ENCODE measurements around the gene NELFE.

NELFE gene

DNA sequence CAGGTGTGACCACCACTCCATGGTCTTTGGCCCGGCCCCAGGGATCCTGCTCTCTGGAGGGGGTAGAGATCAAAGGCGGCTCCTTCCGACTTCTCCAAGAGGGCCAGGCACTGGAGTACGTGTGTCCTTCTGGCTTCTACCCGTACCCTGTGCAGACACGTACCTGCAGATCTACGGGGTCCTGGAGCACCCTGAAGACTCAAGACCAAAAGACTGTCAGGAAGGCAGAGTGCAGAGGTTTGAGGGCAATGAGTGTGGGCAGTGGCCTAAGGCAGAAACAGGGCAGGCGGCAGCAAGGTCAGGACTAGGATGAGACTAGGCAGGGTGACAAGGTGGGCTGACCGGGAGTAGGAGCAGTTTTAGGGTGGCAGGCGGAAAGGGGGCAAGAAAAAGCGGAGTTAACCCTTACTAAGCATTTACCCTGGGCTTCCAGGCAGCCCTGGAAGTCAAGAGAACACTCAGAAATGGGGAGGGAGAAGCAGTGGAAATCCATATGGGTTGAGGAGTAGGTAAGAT is 12.3 kb downstream of the NELFE start:
- H3K27ac ChIP-seq = no peak overlapping the region

DNA sequence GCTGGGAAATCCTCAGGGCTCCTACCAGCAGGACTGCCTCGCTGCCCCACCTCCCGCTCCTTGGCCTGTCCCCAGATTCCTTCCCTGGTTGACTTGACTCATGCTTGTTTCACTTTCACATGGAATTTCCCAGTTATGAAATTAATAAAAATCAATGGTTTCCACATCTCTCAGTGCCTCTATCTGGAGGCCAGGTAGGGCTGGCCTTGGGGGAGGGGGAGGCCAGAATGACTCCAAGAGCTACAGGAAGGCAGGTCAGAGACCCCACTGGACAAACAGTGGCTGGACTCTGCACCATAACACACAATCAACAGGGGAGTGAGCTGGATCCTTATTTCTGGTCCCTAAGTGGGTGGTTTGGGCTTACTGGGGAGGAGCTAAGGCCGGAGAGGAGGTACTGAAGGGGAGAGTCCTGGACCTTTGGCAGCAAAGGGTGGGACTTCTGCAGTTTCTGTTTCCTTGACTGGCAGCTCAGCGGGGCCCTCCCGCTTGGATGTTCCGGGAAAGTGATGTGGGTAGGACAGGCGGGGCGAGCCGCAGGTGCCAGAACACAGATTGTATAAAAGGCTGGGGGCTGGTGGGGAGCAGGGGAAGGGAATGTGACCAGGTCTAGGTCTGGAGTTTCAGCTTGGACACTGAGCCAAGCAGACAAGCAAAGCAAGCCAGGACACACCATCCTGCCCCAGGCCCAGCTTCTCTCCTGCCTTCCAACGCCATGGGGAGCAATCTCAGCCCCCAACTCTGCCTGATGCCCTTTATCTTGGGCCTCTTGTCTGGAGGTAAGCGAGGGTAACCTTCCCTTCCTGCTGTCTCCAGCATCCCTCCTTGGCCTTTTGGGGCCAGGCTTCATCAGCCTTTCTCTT is 13.0 kb downstream of the NELFE start, which contains the start of gene CFB:
CFB (plus strand) TSS at position 589 of the 863 bp plus-strand sequence; CDS start at position 716, 127 bp downstream.
- H3K27ac ChIP-seq = no peak within 1 kb of the TSS

More for the DNA sequence above, 12.3 kb downstream of the NELFE start:
- TF ChIP-seq, protein P1, sequence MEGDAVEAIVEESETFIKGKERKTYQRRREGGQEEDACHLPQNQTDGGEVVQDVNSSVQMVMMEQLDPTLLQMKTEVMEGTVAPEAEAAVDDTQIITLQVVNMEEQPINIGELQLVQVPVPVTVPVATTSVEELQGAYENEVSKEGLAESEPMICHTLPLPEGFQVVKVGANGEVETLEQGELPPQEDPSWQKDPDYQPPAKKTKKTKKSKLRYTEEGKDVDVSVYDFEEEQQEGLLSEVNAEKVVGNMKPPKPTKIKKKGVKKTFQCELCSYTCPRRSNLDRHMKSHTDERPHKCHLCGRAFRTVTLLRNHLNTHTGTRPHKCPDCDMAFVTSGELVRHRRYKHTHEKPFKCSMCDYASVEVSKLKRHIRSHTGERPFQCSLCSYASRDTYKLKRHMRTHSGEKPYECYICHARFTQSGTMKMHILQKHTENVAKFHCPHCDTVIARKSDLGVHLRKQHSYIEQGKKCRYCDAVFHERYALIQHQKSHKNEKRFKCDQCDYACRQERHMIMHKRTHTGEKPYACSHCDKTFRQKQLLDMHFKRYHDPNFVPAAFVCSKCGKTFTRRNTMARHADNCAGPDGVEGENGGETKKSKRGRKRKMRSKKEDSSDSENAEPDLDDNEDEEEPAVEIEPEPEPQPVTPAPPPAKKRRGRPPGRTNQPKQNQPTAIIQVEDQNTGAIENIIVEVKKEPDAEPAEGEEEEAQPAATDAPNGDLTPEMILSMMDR (conservative IDR thresholded peaks at IDR 0.05) = no peak

GRCh38 chr6:31945154-31945506 is 13.6 kb downstream of the NELFE start:
- no peak for TF ChIP-seq ZFX (IDR thresholded peaks at IDR 0.05)
- TF ChIP-seq, protein P1 (conservative IDR thresholded peaks at IDR 0.05) = no peak
- no peak overlapping the region for H3K27ac ChIP-seq

More for the DNA sequence above, 13.0 kb downstream of the NELFE start, which contains the start of gene CFB:
- TF ChIP-seq ZFX (IDR thresholded peaks at IDR 0.05) = no peak
- TF ChIP-seq, protein P1 (conservative IDR thresholded peaks at IDR 0.05) = no peak

DNA sequence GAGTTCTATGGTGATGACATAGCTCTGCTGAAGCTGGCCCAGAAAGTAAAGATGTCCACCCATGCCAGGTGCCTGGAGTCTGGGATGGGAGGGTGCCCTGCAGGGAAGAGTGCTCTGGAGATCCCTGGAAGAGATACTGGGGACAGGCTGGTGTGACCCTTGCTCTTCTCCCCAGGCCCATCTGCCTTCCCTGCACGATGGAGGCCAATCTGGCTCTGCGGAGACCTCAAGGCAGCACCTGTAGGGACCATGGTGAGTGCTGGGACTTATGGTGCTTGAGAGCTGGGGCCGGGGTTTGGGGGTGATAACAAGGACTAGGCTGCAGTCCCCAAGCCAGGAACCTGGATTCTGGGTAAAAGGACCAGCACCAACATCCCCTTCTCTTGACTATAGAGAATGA is 15.0 kb downstream of the NELFE start:
- no peak overlapping the region for H3K27ac ChIP-seq
- no peak for TF ChIP-seq ZFX (IDR thresholded peaks at IDR 0.05)
- TF ChIP-seq, protein P1 (conservative IDR thresholded peaks at IDR 0.05) = no peak

DNA sequence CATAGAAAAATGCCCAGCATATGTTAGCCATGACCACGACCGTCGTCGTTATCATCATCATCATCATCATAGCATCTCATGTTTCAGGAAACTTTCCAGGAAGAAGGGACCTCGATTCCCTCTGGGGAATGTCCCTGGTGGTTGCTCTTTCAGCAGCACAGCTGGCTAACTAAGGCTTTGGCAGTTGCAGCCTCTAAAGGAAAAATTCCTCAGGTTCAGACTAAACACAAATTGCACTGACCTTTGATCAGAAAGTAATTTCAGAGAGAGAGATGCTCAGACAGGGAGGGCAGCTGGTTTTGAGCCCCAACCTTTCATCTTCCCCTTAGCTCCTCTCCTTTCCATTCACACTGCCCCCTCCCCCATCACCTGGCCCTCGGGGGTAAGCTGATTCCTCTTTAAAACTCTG is 18.5 kb downstream of the NELFE start:
- no peak for TF ChIP-seq ZFX (IDR thresholded peaks at IDR 0.05)
- TF ChIP-seq, protein P1 (conservative IDR thresholded peaks at IDR 0.05) = no peak
- no peak overlapping the region for H3K27ac ChIP-seq

DNA sequence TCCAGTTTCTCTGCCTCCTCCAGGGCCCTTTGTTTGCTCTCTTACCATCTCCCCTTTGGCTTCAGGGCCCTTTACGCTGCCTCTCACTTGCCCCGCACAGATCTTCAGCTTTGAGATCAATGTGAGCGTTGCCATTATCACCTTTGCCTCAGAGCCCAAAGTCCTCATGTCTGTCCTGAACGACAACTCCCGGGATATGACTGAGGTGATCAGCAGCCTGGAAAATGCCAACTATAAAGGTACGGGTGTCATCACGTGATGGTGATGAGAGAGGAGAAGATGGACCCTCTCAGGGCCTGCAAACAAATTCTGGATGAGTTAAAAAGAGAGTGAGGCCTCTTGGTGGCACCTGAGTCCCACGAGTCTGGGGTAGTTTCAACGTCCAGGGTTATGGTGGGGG is 22.9 kb downstream of the NELFE start:
- TF ChIP-seq ZFX (IDR thresholded peaks at IDR 0.05) = no peak
- TF ChIP-seq, protein P1 (conservative IDR thresholded peaks at IDR 0.05) = no peak
- no peak overlapping the region for H3K27ac ChIP-seq

GRCh38 chr6:31935021-31935420 is 23.8 kb downstream of the NELFE start:
- no peak overlapping the region for H3K27ac ChIP-seq
- TF ChIP-seq, protein P1 (conservative IDR thresholded peaks at IDR 0.05) = no peak
- no peak for TF ChIP-seq ZFX (IDR thresholded peaks at IDR 0.05)

Data from C4-2B (cell line).